Daoy (cell line): ENCODE data around the gene CHCHD6. TPM values are rescaled to one million over a fixed set of nuclear protein-coding genes. Genes with fewer than 3 reads are reported as not detected.
A peak's percentile ranks its signal among the peaks of the same experiment; 100 is the strongest.

Experiments used
- DNase-seq: peaks from one replicate; pipeline ENCODE4 v3.0.0-alpha.2; 2015; ENCODE audit warnings: low read depth
- total RNA-seq: library from RNA; depleted of rRNA; stranded (reverse); fragments of >200 nt; shearing (Covaris generic); gene quantifications from 2 replicates; pipeline ENCODE4 v1.2.3, GENCODE V29; 2014; rRNA removed

CHCHD6 gene, protein sequence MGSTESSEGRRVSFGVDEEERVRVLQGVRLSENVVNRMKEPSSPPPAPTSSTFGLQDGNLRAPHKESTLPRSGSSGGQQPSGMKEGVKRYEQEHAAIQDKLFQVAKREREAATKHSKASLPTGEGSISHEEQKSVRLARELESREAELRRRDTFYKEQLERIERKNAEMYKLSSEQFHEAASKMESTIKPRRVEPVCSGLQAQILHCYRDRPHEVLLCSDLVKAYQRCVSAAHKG
- total RNA-seq: 14.8 and 19.8 TPM in 2 replicates

GRCh38 chr3:126703512-126704493, at the start of gene CHCHD6:
Gene CHCHD6, plus strand, starts transcription at chr3:126704240. Its CDS starts 73 bp downstream, at chr3:126704313.
- DNase-seq: peak; percentile 98

DNA sequence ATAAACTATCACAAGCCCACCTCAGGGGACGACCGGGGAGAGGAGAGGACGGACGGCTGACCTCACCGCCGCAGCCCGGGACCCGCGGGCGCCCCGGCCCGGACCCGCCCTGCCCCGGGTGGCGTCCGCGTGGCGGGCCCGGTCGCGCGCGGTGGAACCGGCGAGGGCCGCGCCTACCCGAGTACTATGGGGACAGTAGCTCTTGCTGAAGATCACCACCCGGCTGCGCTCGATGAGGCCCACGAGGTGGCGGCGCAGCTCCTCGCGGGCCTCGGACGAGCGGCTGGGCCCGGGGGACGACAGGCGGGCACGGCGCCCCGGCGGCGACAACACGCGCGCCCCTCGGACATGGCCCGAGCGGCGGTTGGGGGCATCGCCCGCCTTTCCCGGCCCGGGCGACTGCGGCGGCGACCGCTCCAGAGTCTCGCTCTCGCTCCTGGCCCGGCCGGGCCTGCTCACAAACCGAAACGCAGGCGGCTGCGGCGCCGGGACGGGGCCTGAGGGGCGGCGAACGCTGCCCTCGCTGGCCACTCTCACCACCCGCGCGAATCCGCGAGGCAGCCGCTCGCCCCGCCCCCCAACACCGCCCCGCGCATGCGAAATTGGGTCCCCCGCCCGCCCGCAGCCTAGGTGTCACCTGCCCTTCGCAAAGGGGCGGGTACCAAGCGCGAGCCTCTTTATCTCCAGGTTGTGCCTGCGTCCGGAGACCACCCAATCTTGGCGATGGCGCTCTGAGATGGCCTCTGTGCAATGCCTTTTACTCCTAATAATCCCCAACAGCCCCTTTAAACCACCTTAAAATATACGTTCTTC, 49.3 kb upstream of the CHCHD6 start, which contains the start of gene TXNRD3:
TXNRD3 (minus strand) TSS at position 554 of the 813 bp plus-strand sequence.
- DNase-seq: peak; percentile 84

DNA sequence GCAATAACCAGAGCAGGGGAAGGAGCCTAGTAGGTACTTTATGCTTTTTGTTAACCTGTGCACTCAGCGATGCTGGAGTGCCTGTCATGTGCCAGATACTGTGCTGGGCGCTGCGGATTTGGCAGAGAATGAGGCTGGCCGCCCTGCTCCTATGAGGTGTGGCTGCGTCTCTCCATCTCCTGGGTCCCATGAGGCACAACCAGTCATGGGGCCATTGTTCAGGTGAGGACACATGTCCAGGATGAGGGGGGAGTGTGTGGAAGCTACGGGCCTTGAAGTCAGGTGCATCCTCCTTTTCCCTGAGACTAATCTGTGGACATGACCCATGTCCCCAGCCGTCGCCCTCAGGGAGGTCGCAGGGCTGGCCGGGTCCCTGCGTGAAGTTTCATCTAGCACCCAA, 48.2 kb upstream of the CHCHD6 start:
- no peak for DNase-seq

DNA sequence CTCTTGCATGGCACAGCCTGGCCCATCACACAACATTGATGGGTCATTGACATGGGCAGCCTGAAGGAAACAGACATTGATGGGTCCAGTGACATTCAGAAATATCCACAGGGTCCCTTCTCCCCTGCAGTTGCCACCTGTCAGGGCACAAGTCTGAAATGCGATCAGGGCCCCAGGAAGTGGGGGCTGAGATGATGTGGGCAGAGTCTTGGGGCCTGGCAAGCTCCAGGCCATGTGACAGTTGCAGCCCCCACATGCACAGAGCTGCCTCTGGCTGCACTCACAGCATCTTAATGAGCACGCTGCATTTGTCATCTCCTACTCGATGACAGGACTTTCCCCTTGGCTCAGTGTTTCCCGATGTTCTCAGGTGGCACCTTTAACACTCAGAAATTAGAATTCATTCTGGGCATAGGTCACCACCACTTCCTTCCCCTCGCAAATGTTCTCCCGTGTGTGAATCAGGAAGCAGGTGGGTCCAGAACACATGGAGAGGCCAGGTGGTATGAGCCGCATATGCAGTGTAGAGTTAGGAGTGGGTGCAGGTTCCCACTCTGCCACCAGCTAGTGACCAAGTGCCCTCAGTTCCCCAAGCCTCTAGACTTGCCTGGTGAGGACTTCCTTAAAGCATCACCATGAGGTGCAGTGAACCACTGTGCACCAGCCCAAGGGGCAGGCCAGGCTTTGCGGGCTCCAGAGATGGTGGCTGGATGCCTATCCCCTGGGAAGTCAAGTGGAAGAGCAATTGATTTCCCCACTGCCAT, 47.5 kb upstream of the CHCHD6 start:
- no peak for DNase-seq

DNA sequence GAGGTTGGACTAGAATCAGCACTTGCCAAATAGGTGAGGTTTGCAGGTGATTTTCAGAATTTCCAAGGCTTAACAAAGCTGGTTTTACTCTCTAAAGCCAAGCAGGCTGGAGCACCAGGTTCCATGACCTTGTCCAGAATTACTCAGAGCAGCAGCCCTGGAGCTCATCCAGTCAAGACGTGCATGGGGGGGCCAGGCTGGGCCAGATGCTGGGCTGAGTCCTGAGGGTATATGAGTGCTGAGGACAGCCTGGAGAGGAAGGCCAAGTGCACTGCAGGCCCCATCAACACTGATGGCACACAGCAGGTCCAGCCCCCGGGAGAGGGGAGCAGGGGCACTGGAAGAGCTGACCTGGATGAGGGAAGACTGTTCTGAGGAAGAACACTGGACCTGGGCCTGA, 46.1 kb upstream of the CHCHD6 start:
- no peak for DNase-seq

DNA sequence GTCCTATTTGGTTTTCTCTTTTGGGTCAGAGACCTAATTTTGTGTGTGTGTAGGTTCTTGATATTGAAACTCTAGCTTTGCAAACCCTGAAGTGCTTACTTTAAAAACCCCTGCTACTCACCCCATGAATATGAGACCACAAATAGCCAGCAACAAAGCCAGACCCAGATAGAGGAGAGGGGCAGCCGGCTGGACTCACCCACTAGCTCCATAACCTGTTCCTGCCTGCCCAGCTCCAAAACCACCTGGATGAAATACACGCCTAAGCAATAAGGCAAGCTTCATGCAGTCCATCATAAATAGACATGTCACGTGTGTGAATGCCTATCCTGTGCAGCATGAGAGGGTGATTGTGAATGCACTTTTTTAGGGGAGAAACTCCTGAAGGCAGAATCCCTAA, 45.5 kb upstream of the CHCHD6 start:
- no peak for DNase-seq

DNA sequence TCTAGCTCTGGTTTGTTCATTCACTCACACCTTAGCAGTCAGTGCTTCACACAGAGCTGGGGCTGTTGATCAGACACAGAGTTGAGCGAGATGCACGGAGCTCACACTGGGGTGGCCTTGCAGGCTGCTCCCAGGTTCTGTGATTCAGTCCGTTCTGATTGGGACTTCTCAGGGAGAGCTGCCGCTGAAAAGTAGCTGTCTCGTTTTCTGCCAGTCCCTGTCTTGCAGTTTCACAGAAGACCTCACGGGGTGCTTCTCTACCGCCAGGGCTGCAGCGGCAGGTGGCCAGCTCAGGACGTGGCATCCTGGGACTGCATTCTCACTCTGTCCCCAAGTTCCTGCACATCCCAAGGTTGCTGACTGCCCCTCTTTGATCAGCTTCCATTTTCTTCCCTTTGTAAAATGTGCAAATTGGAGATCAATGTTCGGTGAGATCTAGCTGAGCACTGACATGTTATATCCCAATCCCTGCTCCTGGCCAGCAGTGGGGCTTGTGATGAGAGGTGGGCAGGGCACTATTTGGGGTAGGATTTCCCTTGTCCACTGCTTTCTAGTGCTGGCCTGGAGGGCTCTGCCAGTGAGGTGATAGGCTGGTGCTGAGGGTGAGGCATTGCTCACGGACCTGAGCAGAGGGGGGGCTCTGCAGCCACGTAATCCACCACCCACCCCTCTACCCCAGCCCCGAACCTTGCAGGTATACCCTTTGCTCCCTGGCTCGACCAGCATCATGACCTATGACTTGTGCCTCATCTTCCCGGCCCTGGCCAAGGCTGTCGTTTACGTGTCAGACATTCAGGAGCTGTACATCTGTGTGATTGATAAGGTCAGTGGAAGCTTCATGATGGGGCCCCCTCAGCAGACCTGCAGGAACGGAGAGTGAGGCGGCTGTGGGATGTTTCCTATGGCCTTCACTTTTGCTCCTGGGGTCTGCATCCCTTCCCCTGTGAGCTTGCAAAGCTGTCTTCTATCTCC, 43.8 kb upstream of the CHCHD6 start:
- no peak for DNase-seq

- no peak for DNase-seq
Measured at GRCh38 chr3:126661532-126662364, 42.3 kb upstream of the CHCHD6 start.

- DNase-seq: no peak
Measured at GRCh38 chr3:126663257-126663656, 40.8 kb upstream of the CHCHD6 start.

DNA sequence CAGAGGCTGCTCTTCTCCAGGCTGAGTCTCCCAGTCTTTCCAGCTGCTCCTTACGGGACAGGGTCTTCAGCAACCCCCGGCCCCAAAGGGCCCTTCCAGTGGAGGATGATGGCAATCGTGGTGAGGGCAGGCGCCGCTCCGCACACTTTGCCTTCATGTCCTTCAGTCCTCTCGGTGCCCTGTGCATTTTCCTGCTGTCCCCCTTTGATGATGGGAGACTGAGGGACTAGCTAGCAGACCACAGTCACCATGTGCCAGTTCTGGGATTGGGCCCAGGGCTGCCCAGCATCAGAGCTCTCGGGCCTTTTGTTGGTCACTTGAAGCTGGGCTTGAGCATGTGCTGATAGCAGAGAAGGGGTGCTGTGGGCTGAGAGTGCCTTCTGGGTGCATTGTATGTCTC, 40.3 kb upstream of the CHCHD6 start:
- DNase-seq: no peak

GRCh38 chr3:126664591-126665214, 39.3 kb upstream of the CHCHD6 start:
- DNase-seq: no peak

DNA sequence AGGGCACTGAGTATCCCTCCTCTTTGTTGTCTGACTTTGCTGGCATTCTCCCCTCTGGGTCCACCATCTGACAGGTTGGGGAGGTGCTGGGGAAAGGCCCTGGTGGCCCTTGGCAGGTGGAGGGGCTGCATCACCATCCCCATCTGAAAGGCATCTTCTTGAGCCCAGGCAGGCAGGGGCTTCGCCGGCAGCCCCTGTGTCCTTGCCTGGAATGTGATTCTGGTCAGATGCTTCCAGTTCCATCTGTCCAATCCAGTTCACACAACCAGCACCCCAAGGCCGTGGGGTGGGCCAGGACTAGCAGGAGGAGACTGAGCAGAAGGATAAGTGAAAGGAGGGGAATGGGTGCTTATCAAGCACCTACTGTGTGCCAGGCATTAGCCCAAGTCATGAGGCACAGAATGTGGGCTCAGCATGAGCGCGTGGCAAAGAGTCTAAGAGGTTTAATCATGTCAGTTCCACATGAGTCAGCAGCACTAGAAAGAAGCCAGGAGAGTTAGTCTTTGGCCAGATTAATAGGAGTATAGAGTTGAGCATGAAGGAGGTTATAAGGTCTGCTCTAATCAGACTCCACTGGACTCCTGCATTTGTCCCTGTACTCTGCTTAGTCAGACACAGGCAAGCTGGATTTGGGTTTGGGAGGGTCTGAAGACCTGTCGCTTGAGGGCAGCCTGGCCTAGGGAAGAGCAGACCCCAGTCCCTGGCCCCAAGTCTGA, 38.7 kb upstream of the CHCHD6 start:
- DNase-seq: no peak

GRCh38 chr3:126665959-126666657, 37.9 kb upstream of the CHCHD6 start:
- no peak for DNase-seq

- no peak for DNase-seq
Measured at GRCh38 chr3:126666658-126667528, 37.1 kb upstream of the CHCHD6 start.

GRCh38 chr3:126667631-126668449, 36.2 kb upstream of the CHCHD6 start:
- DNase-seq: no peak
